ENCODE results near the gene STK26.
A peak's percentile ranks its signal among the peaks of the same experiment; 100 is the strongest.

STK26 gene

GRCh38 chrX:132017431-132018185 lies 5.5 kb upstream of the STK26 start:
- TF ChIP-seq, protein P1, sequence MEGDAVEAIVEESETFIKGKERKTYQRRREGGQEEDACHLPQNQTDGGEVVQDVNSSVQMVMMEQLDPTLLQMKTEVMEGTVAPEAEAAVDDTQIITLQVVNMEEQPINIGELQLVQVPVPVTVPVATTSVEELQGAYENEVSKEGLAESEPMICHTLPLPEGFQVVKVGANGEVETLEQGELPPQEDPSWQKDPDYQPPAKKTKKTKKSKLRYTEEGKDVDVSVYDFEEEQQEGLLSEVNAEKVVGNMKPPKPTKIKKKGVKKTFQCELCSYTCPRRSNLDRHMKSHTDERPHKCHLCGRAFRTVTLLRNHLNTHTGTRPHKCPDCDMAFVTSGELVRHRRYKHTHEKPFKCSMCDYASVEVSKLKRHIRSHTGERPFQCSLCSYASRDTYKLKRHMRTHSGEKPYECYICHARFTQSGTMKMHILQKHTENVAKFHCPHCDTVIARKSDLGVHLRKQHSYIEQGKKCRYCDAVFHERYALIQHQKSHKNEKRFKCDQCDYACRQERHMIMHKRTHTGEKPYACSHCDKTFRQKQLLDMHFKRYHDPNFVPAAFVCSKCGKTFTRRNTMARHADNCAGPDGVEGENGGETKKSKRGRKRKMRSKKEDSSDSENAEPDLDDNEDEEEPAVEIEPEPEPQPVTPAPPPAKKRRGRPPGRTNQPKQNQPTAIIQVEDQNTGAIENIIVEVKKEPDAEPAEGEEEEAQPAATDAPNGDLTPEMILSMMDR (conservative IDR thresholded peaks at IDR 0.05; ENCODE audit: low read depth, low read length), result no peak
- Histone ChIP-seq H4K20me1 (ENCODE audit: insufficient read depth) (no peaks in the 10 kb centered on the region), H3K4me1 (ENCODE audit: low read depth, poor library complexity, severe bottlenecking) (no peaks in the 10 kb centered on the region), H3K27me3 (ENCODE audit: insufficient read depth, low read depth) (no peaks in the 10 kb centered on the region), H3K36me3 (ENCODE audit: insufficient read depth) (no peaks in the 10 kb centered on the region), H3K4me3 (IDR thresholded peaks at IDR 0.05; ENCODE audit: insufficient read depth, low read depth, low read length) (no peak overlapping the region), H2AFZ (ENCODE audit: low read depth) (no peak overlapping the region), H3K79me2 (ENCODE audit: insufficient read depth, low read depth) (no peaks in the 10 kb centered on the region), H3K27ac (no peak overlapping the region), H3K9ac (no peak overlapping the region), H3K4me2 (no peak overlapping the region)

GRCh38 chrX:132022198-132022966 lies 720 bp upstream of the STK26 start:
- H3K27me3 ChIP-seq (ENCODE audit: insufficient read depth, low read depth), result no peaks in the 10 kb centered on the region
- H3K36me3 ChIP-seq (ENCODE audit: insufficient read depth), result no peaks in the 10 kb centered on the region
- peak overlapping the region; percentile 80 for H3K9ac ChIP-seq
- H3K27ac ChIP-seq, result peak overlapping the region; percentile 82
- peak overlapping the region; percentile 60 for H3K4me2 ChIP-seq
- no peak overlapping the region for H3K4me3 ChIP-seq (IDR thresholded peaks at IDR 0.05; ENCODE audit: insufficient read depth, low read depth, low read length)
- TF ChIP-seq, protein P1 (conservative IDR thresholded peaks at IDR 0.05; ENCODE audit: low read depth, low read length), result peak; percentile 29
- H3K79me2 ChIP-seq (ENCODE audit: insufficient read depth, low read depth), result peaks cover 38% of the 10 kb centered on the region
- peak overlapping the region; percentile 73 for H2AFZ ChIP-seq (ENCODE audit: low read depth)
- peaks cover 18% of the 10 kb centered on the region for H3K4me1 ChIP-seq (ENCODE audit: low read depth, poor library complexity, severe bottlenecking)
- no peaks in the 10 kb centered on the region for H4K20me1 ChIP-seq (ENCODE audit: insufficient read depth)

DNA sequence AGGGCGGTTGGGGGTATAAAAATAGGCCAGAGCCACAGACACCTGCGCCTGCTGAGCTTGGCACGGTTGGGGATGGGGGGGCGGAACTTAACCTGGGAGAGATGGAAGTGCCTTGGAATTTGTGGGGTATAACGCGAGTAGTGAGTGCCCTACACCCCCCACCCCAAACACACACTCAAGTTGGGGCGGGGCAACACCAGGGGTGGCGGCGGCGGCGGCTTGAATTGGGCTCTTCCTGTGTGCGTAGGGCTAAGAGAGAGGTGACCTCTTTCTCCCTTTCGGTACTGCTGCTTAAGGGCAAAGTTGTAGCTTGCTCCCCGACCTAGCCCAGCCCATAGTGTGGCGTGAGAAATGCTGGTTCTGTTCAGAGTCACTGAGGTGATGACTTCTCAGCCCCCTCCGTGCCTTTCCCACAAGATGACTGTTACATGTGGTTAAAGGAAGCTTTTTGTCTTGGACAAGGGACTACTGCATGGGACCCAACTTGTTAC lies 839 bp downstream of the STK26 start:
- peak overlapping the region; percentile 94 for H3K4me2 ChIP-seq
- H3K36me3 ChIP-seq (ENCODE audit: insufficient read depth), result no peaks in the 10 kb centered on the region
- H3K27me3 ChIP-seq (ENCODE audit: insufficient read depth, low read depth), result no peaks in the 10 kb centered on the region
- peak overlapping the region; percentile 82 for H3K27ac ChIP-seq
- peak overlapping the region; percentile 73; the same call in 1 of the 2 replicates for H2AFZ ChIP-seq (ENCODE audit: low read depth)
- H3K9ac ChIP-seq, result peak overlapping the region; percentile 80
- H3K4me1 ChIP-seq (ENCODE audit: low read depth, poor library complexity, severe bottlenecking), result peaks cover 21% of the 10 kb centered on the region
- no peaks in the 10 kb centered on the region for H4K20me1 ChIP-seq (ENCODE audit: insufficient read depth)
- peaks cover 53% of the 10 kb centered on the region for H3K79me2 ChIP-seq (ENCODE audit: insufficient read depth, low read depth)
- H3K4me3 ChIP-seq (IDR thresholded peaks at IDR 0.05; ENCODE audit: insufficient read depth, low read depth, low read length), result no peak overlapping the region
- TF ChIP-seq, protein P1 (conservative IDR thresholded peaks at IDR 0.05; ENCODE audit: low read depth, low read length), result no peak

DNA sequence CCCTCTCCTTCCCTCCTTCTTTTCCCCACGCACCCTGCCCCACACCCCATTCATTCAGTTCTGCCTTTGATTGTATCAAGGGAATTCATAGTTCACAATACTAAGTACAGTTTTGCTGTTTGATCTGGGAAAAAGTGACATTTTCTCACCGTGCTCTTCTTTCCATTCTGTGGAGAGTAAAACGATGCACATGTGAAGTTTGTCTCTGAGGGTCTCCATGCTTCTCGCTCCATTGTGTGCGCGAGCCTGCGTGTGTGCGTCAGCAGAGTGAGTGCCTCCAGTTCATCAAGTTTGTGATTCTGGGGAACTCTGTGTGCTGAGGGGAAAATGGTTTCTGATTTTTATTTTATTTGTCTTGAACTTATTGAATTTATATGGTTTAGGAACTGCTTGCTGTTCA lies 1.9 kb downstream of the STK26 start:
- Histone ChIP-seq H4K20me1 (ENCODE audit: insufficient read depth) (no peaks in the 10 kb centered on the region), H3K27me3 (ENCODE audit: insufficient read depth, low read depth) (no peaks in the 10 kb centered on the region), H3K4me3 (IDR thresholded peaks at IDR 0.05; ENCODE audit: insufficient read depth, low read depth, low read length) (no peak overlapping the region), H3K27ac (no peak overlapping the region), H3K36me3 (ENCODE audit: insufficient read depth) (no peaks in the 10 kb centered on the region), H3K4me1 (ENCODE audit: low read depth, poor library complexity, severe bottlenecking) (peaks cover 21% of the 10 kb centered on the region), H3K79me2 (ENCODE audit: insufficient read depth, low read depth) (peaks cover 64% of the 10 kb centered on the region), H3K4me2 (peak overlapping the region; percentile 94), H2AFZ (ENCODE audit: low read depth) (no peak overlapping the region), H3K9ac (no peak overlapping the region; the same call in 1 of the 2 replicates)
- TF ChIP-seq, protein P1 (conservative IDR thresholded peaks at IDR 0.05; ENCODE audit: low read depth, low read length), result no peak
